Body of pancreas (tissue), 4 donors: ENCODE data around the gene SGO2.

Experiments
- CTCF ChIP-seq, 7 experiments: fragments of 450-650 bp in 4 of 7; fragments of 200-600 bp in 3 of 7; sonication (generic) in 3 of 7; IDR thresholded peaks; one replicate each; pipeline ENCODE4 v1.5.1; 2016 to 2019; ENCODE audit warnings: antibody characterized with exemption in 7 of 7
- POLR2A ChIP-seq, 3 donors: fragments of 450-650 bp; IDR thresholded peaks; one replicate each; pipeline ENCODE4 v1.6.1; 2016; ENCODE audit warnings: antibody characterized with exemption in 3 of 3, mild to moderate bottlenecking in 2 of 3

- TF ChIP-seq CTCF (IDR thresholded peaks at IDR 0.05) (no peak), POLR2A (IDR thresholded peaks at IDR 0.05) (no peak)
These were observed 60.6 kb downstream of the SGO2 start for GRCh38 chr2:200586644-200586975.
